Smooth muscle cell of bladder (primary cell): Measurements from ENCODE around the gene CACNA1F. TPM values are rescaled to one million over a fixed set of nuclear protein-coding genes. Genes with fewer than 3 reads are reported as not detected.

Source experiments
- total RNA-seq: library from RNA; depleted of rRNA; stranded (reverse); fragments of >200 nt; gene quantifications from 2 replicates; pipeline ENCODE4 v1.2.3, GENCODE V29; 2014

Gene CACNA1F
- not detected in 2 replicates for total RNA-seq

DNA sequence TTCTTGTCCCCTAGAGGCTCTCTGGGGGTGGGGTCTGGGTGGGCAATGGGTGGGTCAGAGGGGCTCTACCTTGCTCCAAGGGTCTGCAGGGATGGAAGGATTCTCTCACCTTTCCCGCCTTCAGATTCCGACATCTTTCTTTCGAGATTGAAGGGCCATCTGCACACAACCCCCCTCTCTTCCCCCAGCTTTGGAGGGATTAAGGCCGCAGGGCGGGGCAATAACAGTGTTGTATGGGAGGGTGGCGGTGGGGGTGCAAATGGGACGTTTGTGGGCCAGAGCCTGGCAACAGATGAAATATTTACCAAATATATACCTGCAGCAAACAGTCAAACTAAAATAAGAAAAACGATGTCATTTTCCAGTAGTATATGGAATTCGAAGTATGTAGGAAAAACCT lies at the start of gene CACNA1F:
Gene CACNA1F (minus strand): TSS at position 165 of the 400 bp plus-strand sequence. CDS start 31 bp downstream, at position 134.

DNA sequence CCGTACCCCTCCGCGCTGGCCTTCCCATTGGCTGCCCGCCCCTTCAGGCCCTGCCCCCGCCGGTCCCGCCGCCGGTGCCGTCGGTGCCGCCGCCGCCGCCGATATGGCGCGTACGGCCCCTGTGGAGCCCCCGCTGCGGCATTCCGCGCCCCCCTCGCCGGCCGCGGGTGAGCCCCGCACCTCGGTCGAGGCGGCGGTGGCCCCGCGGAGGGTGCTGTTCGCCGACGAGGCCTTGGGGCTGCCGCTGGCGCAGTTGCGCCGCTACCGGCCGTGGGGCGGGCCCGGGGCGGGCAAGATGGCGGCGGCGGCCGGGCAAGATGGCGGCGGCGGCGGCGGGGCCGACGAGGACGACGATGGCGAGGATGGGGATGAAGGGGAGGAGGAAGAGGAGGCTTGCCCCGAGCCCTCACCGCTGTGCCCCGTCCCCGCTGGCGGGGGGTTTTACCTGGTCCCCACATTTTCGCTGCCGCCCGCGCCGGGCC lies 36.7 kb upstream of the CACNA1F start, which contains the start of gene PPP1R3F:
Gene PPP1R3F (plus strand): TSS at position 27 of the 482 bp plus-strand sequence. CDS start 77 bp downstream, at position 104.

DNA sequence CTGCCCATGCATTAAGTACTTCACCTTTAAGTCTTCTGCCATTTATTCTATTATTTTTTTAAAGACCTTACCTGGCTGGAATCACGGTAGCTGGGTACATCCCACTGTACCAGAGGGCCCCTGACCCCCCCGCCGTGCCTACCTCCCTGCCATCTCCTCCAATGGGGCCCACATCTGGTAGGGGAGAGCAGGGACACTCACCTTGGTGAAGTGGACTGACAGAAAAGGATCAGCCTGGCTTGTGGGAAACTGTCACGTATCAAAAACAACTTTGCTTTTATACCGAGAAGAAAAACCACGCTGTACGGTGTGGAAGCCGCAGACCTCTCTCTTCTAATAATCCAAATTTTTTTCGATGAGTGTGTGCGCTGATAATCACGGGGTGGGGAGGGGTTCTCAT lies 31.3 kb upstream of the CACNA1F start, which contains the start of gene FOXP3:
Gene FOXP3 (minus strand): TSS at position 251 of the 400 bp plus-strand sequence. CDS start 6,205 bp downstream, outside the sequence.

DNA sequence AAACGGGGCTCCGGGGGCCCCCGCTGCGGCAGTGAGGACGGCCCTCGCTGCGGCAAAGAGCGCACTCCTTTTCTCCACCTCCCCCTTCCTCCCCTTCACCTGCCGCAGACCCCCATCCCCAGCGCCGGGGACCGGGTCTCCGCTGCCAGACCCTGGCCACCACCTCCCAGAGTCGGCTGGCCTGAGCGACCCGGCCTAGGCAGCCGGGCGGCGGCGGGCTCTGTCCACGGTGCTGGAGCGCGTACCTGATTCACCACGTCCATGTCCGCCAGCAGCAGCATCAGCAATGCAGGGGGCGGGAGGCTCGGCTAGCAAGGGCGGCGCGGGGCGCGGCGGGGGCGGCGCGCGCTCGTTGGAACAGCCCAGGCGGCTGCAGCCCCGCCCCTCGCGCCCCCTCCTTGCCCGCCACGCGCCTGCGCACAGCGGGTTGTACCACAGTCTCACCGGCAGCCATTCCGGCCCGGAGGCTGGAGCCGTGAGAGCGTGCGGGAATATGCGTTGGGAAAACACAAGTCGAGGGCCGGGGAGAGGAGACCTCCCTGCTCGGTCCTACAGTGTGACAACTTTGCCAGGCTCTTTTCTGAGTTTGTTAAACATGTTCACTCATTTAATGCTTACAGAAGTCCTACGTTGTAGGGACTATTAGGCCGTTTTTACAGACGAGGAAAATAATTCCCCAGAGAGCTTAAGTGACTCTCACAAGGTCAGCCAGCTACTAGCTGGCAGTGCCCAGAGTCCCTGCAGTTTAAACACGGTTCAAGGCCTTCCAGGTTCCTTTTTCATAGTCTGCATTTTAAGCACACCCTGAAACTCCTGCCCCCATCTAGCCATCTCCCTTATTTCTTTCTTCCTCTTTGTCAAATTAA lies 33.0 kb downstream of the CACNA1F start, which contains the start of gene SYP:
Gene SYP (minus strand): TSS at position 288 of the 866 bp plus-strand sequence. CDS start 7 bp downstream, at position 281.

GRCh38 chrX:49186125-49187027 lies 46.8 kb downstream of the CACNA1F start, which contains the start of gene PRICKLE3:
TSS of gene PRICKLE3 (minus strand) at chrX:49186373. CDS start at chrX:49186297, 76 bp downstream.

DNA sequence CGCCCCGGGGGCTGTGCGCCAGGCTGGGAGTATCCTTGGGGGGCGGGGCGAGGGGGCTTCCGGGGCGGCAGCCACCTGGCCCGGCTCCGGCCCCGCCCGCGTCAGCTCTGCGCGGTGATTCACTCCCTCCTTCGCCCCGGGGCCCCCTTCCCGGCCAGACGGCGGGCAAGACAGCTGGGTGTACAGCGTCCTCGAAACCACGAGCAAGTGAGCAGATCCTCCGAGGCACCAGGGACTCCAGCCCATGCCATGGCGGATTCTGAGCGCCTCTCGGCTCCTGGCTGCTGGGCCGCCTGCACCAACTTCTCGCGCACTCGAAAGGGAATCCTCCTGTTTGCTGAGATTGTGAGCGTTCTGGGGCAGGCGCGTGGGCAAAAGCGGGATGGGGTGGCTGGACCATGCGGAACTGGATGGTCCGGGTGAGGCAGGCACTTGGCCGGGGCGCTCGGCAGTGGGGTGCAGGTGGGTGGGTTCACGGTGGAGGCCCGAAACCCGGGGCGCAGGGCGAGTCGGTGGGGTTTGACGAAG lies 61.3 kb downstream of the CACNA1F start, which contains the start of gene PLP2:
Gene PLP2 (plus strand): TSS at position 147 of the 528 bp plus-strand sequence. CDS start 103 bp downstream, at position 250.

GRCh38 chrX:49162620-49163019 lies 70.5 kb downstream of the CACNA1F start, which contains the start of gene MAGIX:
TSS of gene MAGIX (plus strand) at chrX:49162758. CDS start at chrX:49162890, 132 bp downstream.

Other genes with a start within 250 kb of the CACNA1F start
- 22.6 and 22.8 TPM in 2 replicates for gene GRIPAP1, start 231.1 kb downstream of the CACNA1F start, total RNA-seq
- 23.3 and 24.2 TPM in 2 replicates for gene TFE3, start 190.0 kb downstream of the CACNA1F start, total RNA-seq
- 0.09 and 0.28 TPM in 2 replicates for gene CCDC120, start 174.3 kb downstream of the CACNA1F start, total RNA-seq
- 4.4 and 6.4 TPM in 2 replicates for gene PRAF2, start 159.3 kb downstream of the CACNA1F start, total RNA-seq
- 36.3 and 43.1 TPM in 2 replicates for gene WDR45, start 153.5 kb downstream of the CACNA1F start, total RNA-seq
- 17.8 and 20.6 TPM in 2 replicates for gene GPKOW, start 109.6 kb downstream of the CACNA1F start, total RNA-seq
- 0.85 and 1.4 TPM in 2 replicates for gene MAGIX, start 70.6 kb downstream of the CACNA1F start, total RNA-seq
- 9.1 and 12.1 TPM in 2 replicates for gene PLP2, start 61.4 kb downstream of the CACNA1F start, total RNA-seq
- gene PRICKLE3, start 47.0 kb downstream of the CACNA1F start, total RNA-seq, result 4.1 and 6.7 TPM in 2 replicates
- gene SYP, start 33.1 kb downstream of the CACNA1F start, total RNA-seq, result 0.14 and 0.18 TPM in 2 replicates
- gene CCDC22, start 2.1 kb upstream of the CACNA1F start, total RNA-seq, result 6.5 and 7.0 TPM in 2 replicates
- gene FOXP3, start 31.4 kb upstream of the CACNA1F start, total RNA-seq, result not detected in 2 replicates
- gene PPP1R3F, start 36.5 kb upstream of the CACNA1F start, total RNA-seq, result 5.0 and 14.3 TPM in 2 replicates
- not detected in 2 replicates for gene GAGE10, start 70.3 kb upstream of the CACNA1F start, total RNA-seq
- not detected in 2 replicates for gene GAGE12J, start 88.7 kb upstream of the CACNA1F start, total RNA-seq
- gene GAGE13, start 98.2 kb upstream of the CACNA1F start, total RNA-seq, result not detected in 2 replicates